ENCODE measurements around the gene POGLUT2. TPM values are rescaled to one million over a fixed set of nuclear protein-coding genes. Genes with fewer than 3 reads are reported as not detected.
A peak's percentile ranks its signal among the peaks of the same experiment; 100 is the strongest.

POGLUT2 gene
- total and polyA plus RNA-seq, 10 of the 15 experiments (the other 5 are each of a cell fraction or from before 2014, with no cell fraction given): 2.9 to 11.3 (median 7.6) TPM

DNA sequence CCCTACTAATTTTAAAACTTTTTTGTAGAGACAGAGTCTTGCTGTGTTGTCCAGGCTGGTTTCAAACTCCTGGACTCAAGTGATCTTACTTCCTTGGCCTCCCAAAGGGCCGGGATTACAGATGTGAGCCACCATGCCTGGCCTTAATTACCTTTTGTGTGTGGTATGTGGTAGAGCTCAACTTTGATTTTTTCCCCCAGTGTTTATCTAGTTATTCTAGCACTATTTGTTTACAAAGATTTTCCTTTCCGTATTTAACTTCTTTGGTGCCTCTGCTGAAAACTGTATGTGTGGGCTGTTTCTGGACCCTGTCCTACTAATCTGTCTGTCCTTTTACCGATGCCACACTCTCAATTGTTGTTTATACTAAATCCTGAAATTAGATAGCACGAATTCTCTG is 37.7 kb upstream of the POGLUT2 start:
- in situ Hi-C loops (cut with MboI): no loop called here
- no peaks in the 10 kb centered on the region for H4K20me1 ChIP-seq (ENCODE audit: control insufficient read depth, insufficient read depth)
- H3K4me3 ChIP-seq: no peak overlapping the region
- WGBS (ENCODE audit: insufficient coverage, insufficient replicate concordance, low lambda C conversion rate, missing lambda C conversion rate): 91% methylated on average over 4 of the region's 4 CpGs
- SMC1A ChIA-PET (ENCODE audit: uncharacterized antibody, unreplicated experiment): interaction anchor here (1.0 kb wide), 1 partner anchor 233 kb away, joined by 3 read pairs; no protein-coding TSS in a partner anchor
- no peaks in the 10 kb centered on the region; a peak in 3 of 4 replicates for H3K36me3 ChIP-seq (ENCODE audit: control insufficient read depth in 2 of 2, insufficient read depth in 2 of 2, low read length in 1 of 2)
- H3K4me2 ChIP-seq (ENCODE audit: control insufficient read depth, insufficient read depth): no peak overlapping the region
- H3K27me3 ChIP-seq (replicated peaks in 1 of 2; ENCODE audit: control insufficient read depth in 2 of 2, insufficient read depth in 2 of 2, low read length in 1 of 2): no peaks in the 10 kb centered on the region
- no peaks in the 10 kb centered on the region for H3K9me3 ChIP-seq (replicated peaks; ENCODE audit: control insufficient read depth, insufficient read depth, low read length)
- DNase-seq (ENCODE audit: low read depth, low spot score) (no peak), FAIRE-seq (no peak), ATAC-seq (no peak)
- RAD21 ChIA-PET (ENCODE audit: unreplicated experiment): no interaction called here
- no peaks in the 10 kb centered on the region for H3K4me1 ChIP-seq (ENCODE audit: control insufficient read depth, insufficient read depth, low read length)
- H3K27ac ChIP-seq (ENCODE audit: control insufficient read depth, insufficient read depth): no peak overlapping the region
- H2AFZ ChIP-seq (ENCODE audit: control insufficient read depth, low read depth, low read length): no peak overlapping the region
- BruUV-seq (replicated peaks): no TSS peak
- intact Hi-C loops (cut with micrococcal nuclease; ENCODE audit: unreplicated experiment): no loop called here
- TF ChIP-seq ZSCAN29 (IDR thresholded peaks at IDR 0.05): no peak
- TF ChIP-seq, protein P1, sequence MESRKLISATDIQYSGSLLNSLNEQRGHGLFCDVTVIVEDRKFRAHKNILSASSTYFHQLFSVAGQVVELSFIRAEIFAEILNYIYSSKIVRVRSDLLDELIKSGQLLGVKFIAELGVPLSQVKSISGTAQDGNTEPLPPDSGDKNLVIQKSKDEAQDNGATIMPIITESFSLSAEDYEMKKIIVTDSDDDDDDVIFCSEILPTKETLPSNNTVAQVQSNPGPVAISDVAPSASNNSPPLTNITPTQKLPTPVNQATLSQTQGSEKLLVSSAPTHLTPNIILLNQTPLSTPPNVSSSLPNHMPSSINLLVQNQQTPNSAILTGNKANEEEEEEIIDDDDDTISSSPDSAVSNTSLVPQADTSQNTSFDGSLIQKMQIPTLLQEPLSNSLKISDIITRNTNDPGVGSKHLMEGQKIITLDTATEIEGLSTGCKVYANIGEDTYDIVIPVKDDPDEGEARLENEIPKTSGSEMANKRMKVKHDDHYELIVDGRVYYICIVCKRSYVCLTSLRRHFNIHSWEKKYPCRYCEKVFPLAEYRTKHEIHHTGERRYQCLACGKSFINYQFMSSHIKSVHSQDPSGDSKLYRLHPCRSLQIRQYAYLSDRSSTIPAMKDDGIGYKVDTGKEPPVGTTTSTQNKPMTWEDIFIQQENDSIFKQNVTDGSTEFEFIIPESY (IDR thresholded peaks at IDR 0.05): no peak
- H3K79me2 ChIP-seq (ENCODE audit: control insufficient read depth, insufficient read depth, low read length): no peaks in the 10 kb centered on the region
- POLR2A ChIA-PET: no interaction called here
- H3K9ac ChIP-seq (ENCODE audit: control insufficient read depth, insufficient read depth, low read length): no peak overlapping the region
- CTCF ChIA-PET: interaction anchor here (1.1 kb wide), 1 partner anchor 36 kb away, joined by 3 read pairs; no protein-coding TSS in a partner anchor

DNA sequence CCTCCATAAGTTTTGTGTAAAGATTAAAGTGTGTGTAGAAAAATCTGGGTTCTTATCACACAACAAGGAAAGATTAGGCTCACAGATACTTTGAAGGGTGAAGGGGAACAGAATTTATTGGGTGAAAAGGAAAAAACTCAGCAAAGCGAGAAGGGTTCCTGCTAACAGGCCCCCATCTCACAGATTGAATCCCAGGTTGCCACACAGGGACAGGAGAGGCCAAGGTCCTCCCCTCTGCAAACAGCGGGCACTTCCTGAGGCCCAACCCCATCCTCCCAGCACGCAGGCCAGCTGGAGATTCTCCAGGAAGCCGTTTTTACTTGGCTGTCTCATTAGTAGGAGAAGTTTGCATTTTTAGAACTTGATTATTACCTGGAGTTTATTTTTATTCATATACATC is 31.9 kb upstream of the POGLUT2 start:
- Histone ChIP-seq H2AFZ (ENCODE audit: control insufficient read depth, low read depth, low read length) (no peak overlapping the region), H3K9ac (ENCODE audit: control insufficient read depth, insufficient read depth, low read length) (no peak overlapping the region), H3K9me3 (replicated peaks; ENCODE audit: control insufficient read depth, insufficient read depth, low read length) (no peaks in the 10 kb centered on the region), H3K4me1 (ENCODE audit: control insufficient read depth, insufficient read depth, low read length) (no peaks in the 10 kb centered on the region), H3K36me3 (ENCODE audit: control insufficient read depth in 2 of 2, insufficient read depth in 2 of 2, low read length in 1 of 2) (peaks cover 0 to 2% of the 10 kb centered on the region in 2 experiments; a peak in 1 of 4 replicates), H3K4me2 (ENCODE audit: control insufficient read depth, insufficient read depth) (no peak overlapping the region), H3K79me2 (ENCODE audit: control insufficient read depth, insufficient read depth, low read length) (no peaks in the 10 kb centered on the region), H3K4me3 (no peak overlapping the region), H3K27me3 (replicated peaks in 1 of 2; ENCODE audit: control insufficient read depth in 2 of 2, insufficient read depth in 2 of 2, low read length in 1 of 2) (no peaks in the 10 kb centered on the region), H3K27ac (ENCODE audit: control insufficient read depth, insufficient read depth) (no peak overlapping the region), H4K20me1 (ENCODE audit: control insufficient read depth, insufficient read depth) (no peaks in the 10 kb centered on the region)
- intact Hi-C loops (cut with micrococcal nuclease; ENCODE audit: unreplicated experiment) (no loop called here), in situ Hi-C loops (cut with MboI) (no loop called here)
- POLR2A ChIA-PET: no interaction called here
- CTCF ChIA-PET: no interaction called here
- RAD21 ChIA-PET (ENCODE audit: unreplicated experiment): no interaction called here
- FAIRE-seq (peak; percentile 38), ATAC-seq (no peak), DNase-seq (ENCODE audit: low read depth, low spot score) (no peak)
- WGBS (ENCODE audit: insufficient coverage, insufficient replicate concordance, low lambda C conversion rate, missing lambda C conversion rate): 75% methylated on average over 4 of the region's 4 CpGs
- SMC1A ChIA-PET (ENCODE audit: uncharacterized antibody, unreplicated experiment): interaction anchor here (3.2 kb wide), 1 partner anchor 11 kb away, joined by 11 read pairs; no protein-coding TSS in a partner anchor
- BruUV-seq (replicated peaks): no TSS peak
- TF ChIP-seq POU2F2 (IDR thresholded peaks at IDR 0.05; ENCODE audit: borderline replicate concordance, low read depth, low read length) (no peak), NRF1 (conservative IDR thresholded peaks at IDR 0.05; ENCODE audit: low read depth, low read length) (no peak), SIX5 (IDR thresholded peaks at IDR 0.05; ENCODE audit: low read depth, low read length, severe bottlenecking) (no peak), NFYB (IDR thresholded peaks at IDR 0.05; ENCODE audit: insufficient read depth, low read depth, low read length) (no peak), MEF2B (IDR thresholded peaks at IDR 0.05; ENCODE audit: partially characterized antibody, poor library complexity, severe bottlenecking) (no peak), NFXL1 (IDR thresholded peaks at IDR 0.05; ENCODE audit: borderline replicate concordance) (no peak), LARP7 (IDR thresholded peaks at IDR 0.05) (no peak), CREB1 (IDR thresholded peaks at IDR 0.05; ENCODE audit: low read depth) (no peak), ZNF384 (IDR thresholded peaks at IDR 0.05; ENCODE audit: borderline replicate concordance, low read depth, low read length) (no peak), TBL1XR1 (IDR thresholded peaks at IDR 0.05; ENCODE audit: low read depth, low read length) (no peak)
- TF ChIP-seq, protein P2, sequence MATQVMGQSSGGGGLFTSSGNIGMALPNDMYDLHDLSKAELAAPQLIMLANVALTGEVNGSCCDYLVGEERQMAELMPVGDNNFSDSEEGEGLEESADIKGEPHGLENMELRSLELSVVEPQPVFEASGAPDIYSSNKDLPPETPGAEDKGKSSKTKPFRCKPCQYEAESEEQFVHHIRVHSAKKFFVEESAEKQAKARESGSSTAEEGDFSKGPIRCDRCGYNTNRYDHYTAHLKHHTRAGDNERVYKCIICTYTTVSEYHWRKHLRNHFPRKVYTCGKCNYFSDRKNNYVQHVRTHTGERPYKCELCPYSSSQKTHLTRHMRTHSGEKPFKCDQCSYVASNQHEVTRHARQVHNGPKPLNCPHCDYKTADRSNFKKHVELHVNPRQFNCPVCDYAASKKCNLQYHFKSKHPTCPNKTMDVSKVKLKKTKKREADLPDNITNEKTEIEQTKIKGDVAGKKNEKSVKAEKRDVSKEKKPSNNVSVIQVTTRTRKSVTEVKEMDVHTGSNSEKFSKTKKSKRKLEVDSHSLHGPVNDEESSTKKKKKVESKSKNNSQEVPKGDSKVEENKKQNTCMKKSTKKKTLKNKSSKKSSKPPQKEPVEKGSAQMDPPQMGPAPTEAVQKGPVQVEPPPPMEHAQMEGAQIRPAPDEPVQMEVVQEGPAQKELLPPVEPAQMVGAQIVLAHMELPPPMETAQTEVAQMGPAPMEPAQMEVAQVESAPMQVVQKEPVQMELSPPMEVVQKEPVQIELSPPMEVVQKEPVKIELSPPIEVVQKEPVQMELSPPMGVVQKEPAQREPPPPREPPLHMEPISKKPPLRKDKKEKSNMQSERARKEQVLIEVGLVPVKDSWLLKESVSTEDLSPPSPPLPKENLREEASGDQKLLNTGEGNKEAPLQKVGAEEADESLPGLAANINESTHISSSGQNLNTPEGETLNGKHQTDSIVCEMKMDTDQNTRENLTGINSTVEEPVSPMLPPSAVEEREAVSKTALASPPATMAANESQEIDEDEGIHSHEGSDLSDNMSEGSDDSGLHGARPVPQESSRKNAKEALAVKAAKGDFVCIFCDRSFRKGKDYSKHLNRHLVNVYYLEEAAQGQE (IDR thresholded peaks at IDR 0.05; ENCODE audit: low read depth, low read length): no peak
